Liver (tissue), 9 donors: ENCODE data around the gene C1GALT1C1. TPM values are rescaled to one million over a fixed set of nuclear protein-coding genes. Genes with fewer than 3 reads are reported as not detected.

Experiments used
- DNase-seq: peaks from one replicate; pipeline ENCODE4 v3.0.0-alpha.2; 2017; ENCODE audit warnings: low spot score
- H3K27ac ChIP-seq, 2 donors: one replicate each; pipeline ENCODE4 v1.7.0; 2013; ENCODE audit warnings: inconsistent platforms in 2 of 2, low read length in 2 of 2, control low read depth in 1 of 2, low read depth in 1 of 2, mild to moderate bottlenecking in 1 of 2
- H3K27me3 ChIP-seq, 4 donors: one replicate each; pipeline versions ENCODE4 v1.6.1 to v1.7.0; 2013; ENCODE audit warnings: low read length in 3 of 4, inconsistent platforms in 1 of 4, mild to moderate bottlenecking in 1 of 4, moderate library complexity in 1 of 4; ENCODE audit not compliant: control insufficient read depth in 4 of 4, insufficient read depth in 4 of 4
- H3K36me3 ChIP-seq, 4 donors: one replicate each; pipeline versions ENCODE4 v1.6.1 to v1.7.0; 2013; ENCODE audit warnings: low read length in 3 of 4, mild to moderate bottlenecking in 3 of 4, low read depth in 1 of 4, moderate library complexity in 1 of 4; ENCODE audit not compliant: control insufficient read depth in 4 of 4, insufficient read depth in 3 of 4
- H3K4me1 ChIP-seq, 4 donors: one replicate each; pipeline versions ENCODE4 v1.6.1 to v1.7.0; 2013; ENCODE audit warnings: low read length in 3 of 4, mild to moderate bottlenecking in 3 of 4, moderate library complexity in 1 of 4; ENCODE audit not compliant: control insufficient read depth in 4 of 4, insufficient read depth in 4 of 4
- H3K4me3 ChIP-seq, 3 donors: one replicate each; pipeline versions ENCODE4 v1.6.1 to v1.7.0; 2013; ENCODE audit warnings: low read length in 3 of 3, control low read depth in 1 of 3, low read depth in 1 of 3, mild to moderate bottlenecking in 1 of 3
- H3K9ac ChIP-seq, 2 donors: one replicate each; pipeline ENCODE4 v1.7.0; 2013; ENCODE audit warnings: low read length in 2 of 2, mild to moderate bottlenecking in 2 of 2, moderate library complexity in 2 of 2, control low read depth in 1 of 2, low read depth in 1 of 2
- H3K9me3 ChIP-seq, 4 donors: one replicate each; pipeline versions ENCODE4 v1.6.1 to v1.7.0; 2013; ENCODE audit warnings: low read length in 3 of 4; ENCODE audit not compliant: control insufficient read depth in 4 of 4
- ATF3 ChIP-seq: IDR thresholded peaks from 2 replicates; pipeline ENCODE4 v1.6.1; 2016; ENCODE audit warnings: antibody characterized with exemption
- EGR1 ChIP-seq, 2 donors: IDR thresholded peaks; 2 replicates each; pipeline ENCODE4 v1.6.1; 2016 to 2018; ENCODE audit warnings: antibody characterized with exemption in 2 of 2, low read depth in 2 of 2
- FOXA1 ChIP-seq: IDR thresholded peaks from 2 replicates; pipeline ENCODE4 v1.6.1; 2016; ENCODE audit warnings: antibody characterized with exemption
- FOXA2 ChIP-seq: IDR thresholded peaks from 2 replicates; pipeline ENCODE4 v1.6.1; 2016; ENCODE audit warnings: antibody characterized with exemption
- RAD21 ChIP-seq, 2 donors: IDR thresholded peaks; 2 replicates each; pipeline ENCODE4 v1.6.1; 2016; ENCODE audit warnings: antibody characterized with exemption in 2 of 2, mild to moderate bottlenecking in 2 of 2
- RXRA ChIP-seq, 2 donors: IDR thresholded peaks; 2 replicates each; pipeline ENCODE4 v1.6.1; 2017 to 2018; ENCODE audit warnings: antibody characterized with exemption in 2 of 2, mild to moderate bottlenecking in 1 of 2
- SP1 ChIP-seq: IDR thresholded peaks from 2 replicates; pipeline ENCODE4 v1.6.1; 2018; ENCODE audit warnings: antibody characterized with exemption, mild to moderate bottlenecking
- TAF1 ChIP-seq: conservative IDR thresholded peaks from 2 replicates; pipeline ENCODE4 v1.6.1; 2016; ENCODE audit warnings: antibody characterized with exemption, mild to moderate bottlenecking
- ZBTB33 ChIP-seq: IDR thresholded peaks from 2 replicates; pipeline ENCODE4 v1.6.1; 2016; ENCODE audit warnings: antibody characterized with exemption
- WGBS: extraction: QIAGEN DNeasy Blood & Tissue Kit; methylation state at CpG from one replicate; pipeline ENCODE4 v1.1.7; 2013; 5-methylcytosine and 5-hydroxymethylcytosine counted together
- polyA plus RNA-seq, 2 donors: library from polyadenylated mRNA; stranded (reverse) in 1 of 2; unstranded in 1 of 2; fragments of 200-250 nt in 1 of 2; fragments of >200 nt in 1 of 2; fragmentation: Nextera tagmentation in 1 of 2; extraction: Ambion mirVana in 1 of 2; gene quantifications; one replicate each; pipeline versions ENCODE4 v1.2.1 to v1.2.3, GENCODE V29; 2013 to 2015
- total RNA-seq, 2 donors: library from RNA; depleted of rRNA; stranded (reverse); fragments of >200 nt; gene quantifications; one replicate each; pipeline ENCODE4 v1.2.3, GENCODE V29; 2014
- donor health status: healthy.
- donor health status: healthy.
- donor health status: healthy.
- donor health status: healthy.
- donor health status: healthy.

The C1GALT1C1 gene
- total and polyA plus RNA-seq, 4 donors, result 16.8 to 25.9 (median 21.6) TPM

- no peaks in the 10 kb centered on the region for H3K27me3 ChIP-seq
- no peak overlapping the region for H3K27ac ChIP-seq
- no peak for DNase-seq
- no peak overlapping the region for H3K4me3 ChIP-seq
- H3K9ac ChIP-seq, result no peak overlapping the region
- H3K4me1 ChIP-seq, result no peaks in the 10 kb centered on the region
- WGBS, result 95% methylated on average over 2 of the region's 2 CpGs
- TF ChIP-seq EGR1 (IDR thresholded peaks at IDR 0.05; ENCODE audit: low read depth in 2 of 2), result no peak
- TF ChIP-seq ZBTB33, result no peak
- TF ChIP-seq FOXA2, result no peak
- no peak for TF ChIP-seq FOXA1
- no peak for TF ChIP-seq SP1
- no peak for TF ChIP-seq RAD21 (IDR thresholded peaks at IDR 0.05)
- no peak for TF ChIP-seq RXRA (IDR thresholded peaks at IDR 0.05)
- TF ChIP-seq ATF3, result no peak
- no peak for TF ChIP-seq TAF1
- H3K9me3 ChIP-seq, result no peaks in the 10 kb centered on the region
- peaks cover 0 to 2% (median 0%) of the 10 kb centered on the region in 4 donors for H3K36me3 ChIP-seq
These were observed 44.2 kb downstream of the C1GALT1C1 start for GRCh38 chrX:120585702-120586101.

Other genes with a start within 250 kb of the C1GALT1C1 start
- 100 to 1,000 TPM in 1 of 2 donors, 10 to 100 TPM in 1; 80.0 to 111 TPM for gene LAMP2, start 160.8 kb downstream of the C1GALT1C1 start, total RNA-seq
- gene LAMP2, start 160.8 kb downstream of the C1GALT1C1 start, polyA plus RNA-seq, result 100 to 1,000 TPM; 128 to 140 TPM
- gene CUL4B, start 69.1 kb downstream of the C1GALT1C1 start, total RNA-seq, result 10 to 100 TPM; 17.5 to 24.9 TPM
- gene CUL4B, start 69.1 kb downstream of the C1GALT1C1 start, polyA plus RNA-seq, result 1 to 10 TPM; 6.0 to 7.9 TPM
- 10 to 100 TPM; 12.1 to 17.2 TPM for gene MCTS1, start 26.0 kb downstream of the C1GALT1C1 start, total RNA-seq
- gene MCTS1, start 26.0 kb downstream of the C1GALT1C1 start, polyA plus RNA-seq, result 10 to 100 TPM; 32.9 to 56.1 TPM
- gene CT47B1, start 245.8 kb upstream of the C1GALT1C1 start, total RNA-seq, result not detected
- gene CT47B1, start 245.8 kb upstream of the C1GALT1C1 start, polyA plus RNA-seq, result not detected